HepG2 (cell line): Measurements from ENCODE around the gene ARPP21. TPM values are rescaled to one million over a fixed set of nuclear protein-coding genes. Genes with fewer than 3 reads are reported as not detected.

Source experiments
- ATAC-seq: fragments of 200-7000 bp; cut with Tn5 transposase; 3 replicates; pipeline ENCODE4 v1.9.1; 2020; ENCODE audit warnings: mild to moderate bottlenecking, moderate library complexity
- BruUV-seq: library from RNA; stranded (reverse); fragments of 400-500 nt; replicated peaks from 2 replicates; lab custom pipeline; 2021; lab: Mats Ljungman, UMichigan
- CTCF ChIA-PET: fragments of 300-600 bp; formaldehyde crosslinking; extraction: SDS; loops from one replicate; lab custom pipeline; 2021; ENCODE audit warnings: low total read pairs, inconsistent platforms, low intra/inter-chr PET ratio; lab: Yijun Ruan, JAX
- POLR2A ChIA-PET: fragments of 350-600 bp; sonication (Branson Sonifier 250); formaldehyde crosslinking; loops from one replicate; lab custom pipeline; 2020; ENCODE audit warnings: antibody characterized with exemption, inconsistent platforms; lab: Yijun Ruan, JAX
- DNase-seq: peaks from one replicate; pipeline ENCODE4 v3.0.0-alpha.2; 2015; ENCODE audit warnings: low spot score
- FAIRE-seq: peaks from 3 replicates; lab custom pipeline; 2011; peaks lifted over from hg19 to GRCh38; lab: Jason Lieb, UNC
- H2AFZ ChIP-seq: one replicate; pipeline ENCODE4 v1.6.1; 2011; ENCODE audit warnings: low read length, inconsistent platforms
- H3K27ac ChIP-seq: fragments of 300-600 bp; 3 replicates; pipeline ENCODE4 v1.8.0; 2011; ENCODE audit warnings: mixed run types, mild to moderate bottlenecking, mixed read lengths, low read length, inconsistent platforms; ENCODE audit not compliant: insufficient read depth; ENCODE audit errors: extremely low read length
- H3K27me3 ChIP-seq, 2 experiments: fragments of 200-600 bp in 1 of 2; 2 replicates in 1 of 2; 3 replicates in 1 of 2; pipeline versions ENCODE4 v1.6.0 to v1.8.0; 2011; ENCODE audit warnings: low read length in 2 of 2, mild to moderate bottlenecking in 2 of 2, moderate library complexity in 2 of 2, inconsistent platforms in 1 of 2; ENCODE audit not compliant: insufficient read depth in 2 of 2, control insufficient read depth in 1 of 2
- H3K36me3 ChIP-seq, 2 experiments: fragments of 200-600 bp in 1 of 2; replicated peaks in 1 of 2; 2 replicates in 1 of 2; 3 replicates in 1 of 2; pipeline versions ENCODE4 v1.5.1 to v1.8.0; 2011; ENCODE audit warnings: low read length in 2 of 2, inconsistent platforms in 1 of 2; ENCODE audit not compliant: insufficient read depth in 2 of 2, control insufficient read depth in 1 of 2
- H3K4me1 ChIP-seq: 2 replicates; pipeline ENCODE4 v1.5.1; 2012; ENCODE audit warnings: low read length, inconsistent platforms; ENCODE audit not compliant: insufficient read depth
- H3K4me2 ChIP-seq: 2 replicates; pipeline ENCODE4 v1.6.0; 2011; ENCODE audit warnings: low read depth, low read length, inconsistent platforms
- H3K4me3 ChIP-seq, 3 experiments: fragments of 200-600 bp in 1 of 3; sonication (generic), shearing (Covaris generic) in 1 of 3; replicated peaks in 1 of 3; 2 replicates each; pipeline ENCODE4 v1.5.1; 2011 to 2016; ENCODE audit warnings: low read length in 3 of 3, inconsistent platforms in 2 of 3, low read depth in 2 of 3, mild to moderate bottlenecking in 2 of 3, control low read depth in 1 of 3, mixed read lengths in 1 of 3; ENCODE audit not compliant: insufficient read depth in 1 of 3
- H3K79me2 ChIP-seq: one replicate; pipeline ENCODE4 v1.6.1; 2011; ENCODE audit warnings: low read length, inconsistent platforms; ENCODE audit not compliant: insufficient read depth
- H3K9ac ChIP-seq: 2 replicates; pipeline ENCODE4 v1.6.0; 2011; ENCODE audit warnings: mild to moderate bottlenecking, low read depth, low read length, inconsistent platforms; ENCODE audit not compliant: insufficient read depth
- H3K9me3 ChIP-seq: 2 replicates; pipeline ENCODE4 v1.5.1; 2012; ENCODE audit warnings: mild to moderate bottlenecking, low read length
- H4K20me1 ChIP-seq: 2 replicates; pipeline ENCODE4 v1.6.0; 2011; ENCODE audit warnings: inconsistent platforms, mild to moderate bottlenecking, low read length, moderate library complexity; ENCODE audit not compliant: insufficient read depth
- AKNA ChIP-seq: sonication (generic); formaldehyde crosslinking; IDR thresholded peaks from 2 replicates; pipeline ENCODE4 v1.4.0; 2020; ENCODE audit warnings: missing genetic modification reagents, borderline replicate concordance
- CERS6 ChIP-seq: sonication (generic); formaldehyde crosslinking; IDR thresholded peaks from 2 replicates; pipeline ENCODE4 v1.5.0; 2020; ENCODE audit warnings: missing genetic modification reagents
- FOXO1 ChIP-seq: sonication (generic); formaldehyde crosslinking; IDR thresholded peaks from 2 replicates; pipeline ENCODE4 v1.4.0; 2020; ENCODE audit warnings: missing genetic modification reagents
- GTF3A ChIP-seq: sonication (generic); formaldehyde crosslinking; conservative IDR thresholded peaks from 2 replicates; pipeline ENCODE4 v1.4.0; 2020; ENCODE audit warnings: mild to moderate bottlenecking, missing genetic modification reagents
- SAP130 ChIP-seq: IDR thresholded peaks from 2 replicates; pipeline ENCODE4 v1.6.1; 2016; ENCODE audit warnings: low read depth
- TBL1XR1 ChIP-seq: fragments of 150-350 bp; IDR thresholded peaks from 2 replicates; pipeline ENCODE4 v1.6.1; 2014; ENCODE audit warnings: borderline replicate concordance, low read length; ENCODE audit not compliant: partially characterized antibody
- ZBTB40 ChIP-seq, 2 experiments: fragments of 450-650 bp in 1 of 2; sonication (generic) in 1 of 2; formaldehyde crosslinking in 1 of 2; IDR thresholded peaks; 2 replicates each; pipeline versions ENCODE4 v1.6.1 to v1.8.0; 2016 to 2022; ENCODE audit warnings: antibody characterized with exemption in 1 of 2, mild to moderate bottlenecking in 1 of 2, missing genetic modification reagents in 1 of 2
- ZNF556 ChIP-seq: sonication (generic); formaldehyde crosslinking; IDR thresholded peaks from 2 replicates; pipeline ENCODE4 v1.4.0; 2020; ENCODE audit warnings: mild to moderate bottlenecking, missing genetic modification reagents, borderline replicate concordance
- ZNF737 ChIP-seq: sonication (generic); formaldehyde crosslinking; IDR thresholded peaks from 2 replicates; pipeline ENCODE4 v1.5.0; 2020; ENCODE audit warnings: missing genetic modification reagents, mild to moderate bottlenecking, borderline replicate concordance
- WGBS: methylation state at CpG from one replicate; pipeline ENCODE4 v1.1.6; 2017; ENCODE audit warnings: low lambda C conversion rate; 5-methylcytosine and 5-hydroxymethylcytosine counted together
- in situ Hi-C: cut with HindIII; loops from 2 replicates; pipeline ENCODE4 v1.10.0; 2017; ENCODE audit warnings: low pct_unique_long_range_greater_than_20kb; ENCODE audit not compliant: extremely low pct_ligation_motif_present
- intact Hi-C: fragments of 100-400 bp; cut with micrococcal nuclease; formaldehyde crosslinking; loops from one replicate; pipeline ENCODE4 v1.10.0; 2022; ENCODE audit not compliant: unreplicated experiment
- polyA plus RNA-seq, 8 experiments: library from polyadenylated mRNA; depleted of rRNA in 3 of 8; stranded (reverse) in 7 of 8; unstranded in 1 of 8; fragments of >200 nt; fragmentation: Illumina TruSeq in 4 of 8; extraction: Trizol in 4 of 8; gene quantifications; 2 replicates each; pipeline versions ENCODE4 v1.2.1 to v1.2.3, GENCODE V29; 2011 to 2016; ENCODE audit warnings: low read depth in 4 of 8, missing spikeins in 1 of 8, mixed read lengths in 1 of 8; ENCODE audit not compliant: insufficient read depth in 1 of 8
- total RNA-seq, 5 experiments: library from RNA; depleted of rRNA; stranded (reverse); fragments of >200 nt; fragmentation: Illumina TruSeq; extraction: Trizol; gene quantifications; 2 replicates each; pipeline ENCODE4 v1.2.3, GENCODE V29; 2016; ENCODE audit warnings: low read depth in 1 of 5

Gene ARPP21
- total and polyA plus RNA-seq, 2 of the 13 experiments (the other 11 are each of a cell fraction or from before 2014, with no cell fraction given): not detected

GRCh38 chr3:35776346-35776745 lies 137.0 kb downstream of the ARPP21 start:
- no peaks in the 10 kb centered on the region for H4K20me1 ChIP-seq
- no peak overlapping the region for H3K4me3 ChIP-seq
- FAIRE-seq (no peak), ATAC-seq (no peak), DNase-seq (no peak)
- 18% methylated on average over 2 of the region's 2 CpGs for WGBS
- H3K4me1 ChIP-seq: no peaks in the 10 kb centered on the region
- no peaks in the 10 kb centered on the region for H3K36me3 ChIP-seq
- ChIA-PET CTCF (no interaction called here), POLR2A (no interaction called here)
- no peaks in the 10 kb centered on the region; the same call in 1 of the 2 replicates for H3K9me3 ChIP-seq
- H3K4me2 ChIP-seq: no peak overlapping the region
- no peak overlapping the region for H3K27ac ChIP-seq
- H2AFZ ChIP-seq: no peak overlapping the region
- BruUV-seq: no TSS peak
- in situ Hi-C loops: no loop called here
- no peak overlapping the region for H3K9ac ChIP-seq
- intact Hi-C loops: no loop called here
- H3K79me2 ChIP-seq: no peaks in the 10 kb centered on the region
- H3K27me3 ChIP-seq: no peaks in the 10 kb centered on the region
- no peak for TF ChIP-seq ZNF556
- no peak for TF ChIP-seq SAP130 (CRISPR knock-in tag)
- no peak for TF ChIP-seq CERS6
- no peak for TF ChIP-seq GTF3A (CRISPR knock-in tag)
- TF ChIP-seq FOXO1 (CRISPR knock-in tag): no peak
- TF ChIP-seq ZBTB40 (IDR thresholded peaks at IDR 0.05): no peak
- TF ChIP-seq ZBTB40 (CRISPR knock-in tag; IDR thresholded peaks at IDR 0.05): no peak
- TF ChIP-seq ZNF737 (CRISPR knock-in tag): no peak
- no peak for TF ChIP-seq TBL1XR1
- no peak for TF ChIP-seq AKNA (CRISPR knock-in tag)
